DMS 273 (cell line): ENCODE data around the gene LYRM2.
"Not testable (repeated sequence)": the region's sequence is repeated elsewhere in the genome, so short reads cannot be mapped to it uniquely, and the experiment has no call there.

Experiments
- DNase-seq: peaks from one replicate; lab custom pipeline; 2025; ENCODE audit not compliant: unreplicated experiment; lab: John Stamatoyannopoulos, UW

Gene LYRM2

GRCh38 chr6:89649682-89650081 lies 11.1 kb upstream of the LYRM2 start:
- DNase-seq, result no peak

DNA sequence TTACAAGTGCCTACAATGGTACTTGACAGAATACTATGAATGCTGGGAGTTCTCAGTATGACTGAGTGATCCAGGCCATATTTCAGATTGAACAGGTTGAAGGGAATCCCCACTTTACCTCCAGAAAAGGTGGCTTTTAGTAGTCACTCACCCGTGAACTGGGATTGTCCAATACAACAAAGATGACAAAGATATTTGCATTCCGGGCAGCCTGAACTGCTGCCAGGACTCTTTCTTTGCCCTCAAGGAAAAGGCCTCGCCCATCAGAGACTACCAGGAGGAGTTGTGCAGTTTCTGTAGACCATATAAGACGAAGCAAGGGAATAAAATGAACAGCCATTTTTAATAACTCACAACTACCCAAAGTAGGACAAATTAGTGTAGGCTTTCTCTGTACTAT lies 6.3 kb upstream of the LYRM2 start:
- DNase-seq, result no peak

- DNase-seq, result no peak
Measured at GRCh38 chr6:89643406-89643805, 4.9 kb upstream of the LYRM2 start.

GRCh38 chr6:89642956-89643355 lies 4.4 kb upstream of the LYRM2 start:
- no peak for DNase-seq

- not testable (repeated sequence) for DNase-seq
Measured at GRCh38 chr6:89641581-89641980, 3.0 kb upstream of the LYRM2 start.

DNA sequence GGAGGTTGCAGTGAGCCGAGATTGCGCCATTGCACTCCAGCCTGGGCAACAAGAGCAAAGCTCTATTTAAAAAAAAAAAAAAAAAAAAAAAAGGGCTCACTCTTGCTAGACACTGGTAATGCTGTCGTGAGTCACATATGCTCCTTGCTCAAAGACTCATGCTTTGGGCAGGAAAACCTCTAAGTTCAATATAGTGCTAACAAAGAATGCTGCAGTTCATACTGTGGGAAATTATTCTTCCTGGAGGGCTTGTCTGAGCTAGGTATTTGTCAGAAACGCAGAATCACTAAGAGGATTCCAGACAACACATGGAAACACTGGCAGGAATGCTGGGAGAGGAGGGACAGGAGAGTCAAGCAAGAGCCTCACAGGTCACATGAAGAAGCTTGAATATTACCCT lies 2.3 kb upstream of the LYRM2 start:
- DNase-seq, result no peak

DNA sequence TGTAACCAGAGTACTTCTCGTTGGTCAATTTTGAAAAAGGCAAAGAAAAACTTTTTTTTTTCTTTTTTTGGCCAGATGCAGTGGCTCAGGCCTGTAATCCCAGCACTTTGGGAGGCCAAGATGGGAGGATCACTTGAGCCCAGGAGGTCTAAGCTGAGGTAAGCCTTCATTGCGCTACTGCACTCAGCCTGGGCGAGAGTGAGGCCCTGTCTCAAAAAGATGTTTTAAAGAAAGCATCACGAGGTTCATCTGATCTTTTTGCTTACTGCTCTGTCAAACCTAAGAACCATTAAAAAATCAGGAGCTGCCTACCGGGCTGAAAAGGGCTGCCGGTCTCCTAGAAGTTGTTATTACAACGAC lies 607 bp downstream of the LYRM2 start:
- DNase-seq, result no peak

GRCh38 chr6:89636412-89636811 lies 2.1 kb downstream of the LYRM2 start:
- DNase-seq, result not testable (repeated sequence)

DNA sequence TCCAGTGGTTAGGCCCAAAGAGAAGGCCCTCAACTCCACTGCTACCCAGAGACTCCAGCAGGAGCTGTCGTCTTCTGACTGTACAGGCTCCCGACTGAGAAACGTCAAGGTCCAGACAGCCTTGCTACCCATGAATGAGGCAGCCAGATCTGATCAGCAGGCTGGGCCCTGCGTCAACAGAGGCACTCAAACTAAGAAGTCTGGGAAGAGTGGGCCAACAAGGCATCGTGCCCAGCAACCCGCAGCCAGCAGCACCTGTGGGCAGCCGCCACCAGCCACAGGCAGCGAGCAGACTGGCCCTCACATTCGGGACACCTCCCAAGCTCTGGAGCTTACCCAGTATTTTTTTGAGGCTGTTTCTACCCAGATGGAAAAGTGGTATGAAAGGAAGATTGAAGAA lies 8.1 kb downstream of the LYRM2 start:
- no peak for DNase-seq

DNA sequence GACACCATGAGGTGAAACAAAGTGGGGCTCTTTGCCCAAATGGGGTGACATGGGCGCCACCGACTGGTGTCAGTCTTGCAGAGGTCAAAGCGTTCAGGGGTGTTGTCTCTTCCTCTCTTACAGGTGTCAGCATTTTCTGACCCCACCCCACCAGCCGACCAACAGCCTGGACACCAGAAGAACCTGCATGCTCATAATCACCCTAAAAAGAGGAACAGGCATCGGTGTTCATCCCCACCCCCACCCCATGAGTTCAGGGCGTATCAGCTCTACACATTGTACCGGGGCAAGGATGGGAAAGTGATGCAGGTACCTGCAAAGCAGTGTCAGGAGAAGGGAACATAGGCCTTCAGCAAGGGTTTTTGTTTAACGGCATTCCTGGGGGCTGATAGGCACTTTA lies 14.8 kb downstream of the LYRM2 start:
- DNase-seq, result no peak

DNA sequence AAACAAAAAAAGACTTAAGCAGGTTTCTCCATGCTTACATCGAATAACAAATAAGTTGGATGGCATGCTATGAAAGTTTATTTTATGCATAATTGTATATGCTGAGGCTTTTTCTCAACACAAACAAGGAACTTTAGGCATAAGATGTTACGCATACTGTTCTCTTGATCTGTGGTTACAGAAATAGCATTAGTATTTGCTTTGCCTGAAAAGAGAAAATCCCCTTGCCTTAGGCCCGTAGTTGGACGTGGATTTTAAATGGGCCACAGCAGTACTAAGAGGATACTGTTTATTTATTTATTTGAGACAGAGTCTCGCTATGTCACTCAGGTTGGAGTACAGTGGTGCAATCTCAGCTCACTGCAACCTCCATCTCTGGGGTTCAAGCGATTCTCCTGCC lies 19.0 kb downstream of the LYRM2 start:
- DNase-seq, result no peak

DNA sequence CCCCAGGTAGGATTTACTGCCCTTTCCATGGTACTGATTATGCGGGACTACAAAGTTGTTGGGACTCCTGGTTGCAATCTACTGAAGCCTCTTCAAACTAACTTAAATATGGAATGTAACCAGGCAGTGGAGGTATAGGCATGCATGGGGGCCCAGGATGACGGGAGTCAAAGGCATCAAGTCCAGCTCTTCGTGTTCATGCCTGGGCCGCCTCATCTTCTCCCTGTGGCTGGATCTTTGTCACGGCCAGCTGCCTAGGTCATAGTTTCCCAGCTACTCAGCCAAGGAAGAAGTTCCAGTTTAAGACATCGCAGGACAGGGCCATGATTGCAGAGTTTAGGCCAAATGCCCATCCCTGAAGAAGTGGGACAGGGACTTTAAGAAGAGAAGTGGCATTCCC lies 20.5 kb downstream of the LYRM2 start:
- no peak for DNase-seq

- DNase-seq, result no peak
Measured at GRCh38 chr6:89616531-89616930, 22.0 kb downstream of the LYRM2 start.

DNA sequence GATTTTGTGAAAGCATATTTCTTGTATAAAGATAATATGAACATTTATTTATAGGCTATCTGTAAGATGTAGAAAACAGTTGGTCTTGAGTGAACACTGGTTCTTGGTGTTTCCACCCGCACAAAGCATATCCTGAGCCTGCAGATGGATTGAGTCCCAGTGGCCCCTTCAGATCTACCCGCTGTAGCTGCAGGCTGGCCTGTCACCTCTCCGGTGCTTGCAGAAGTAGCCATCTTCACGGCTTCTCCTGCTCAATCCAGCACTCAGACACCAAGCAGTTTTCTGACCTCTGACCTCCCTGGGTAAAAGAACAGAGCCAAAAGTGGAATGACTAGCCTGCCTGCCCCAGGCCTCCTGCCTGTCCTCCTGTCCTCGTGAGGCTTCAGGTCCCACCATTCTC lies 22.7 kb downstream of the LYRM2 start:
- DNase-seq, result no peak

DNA sequence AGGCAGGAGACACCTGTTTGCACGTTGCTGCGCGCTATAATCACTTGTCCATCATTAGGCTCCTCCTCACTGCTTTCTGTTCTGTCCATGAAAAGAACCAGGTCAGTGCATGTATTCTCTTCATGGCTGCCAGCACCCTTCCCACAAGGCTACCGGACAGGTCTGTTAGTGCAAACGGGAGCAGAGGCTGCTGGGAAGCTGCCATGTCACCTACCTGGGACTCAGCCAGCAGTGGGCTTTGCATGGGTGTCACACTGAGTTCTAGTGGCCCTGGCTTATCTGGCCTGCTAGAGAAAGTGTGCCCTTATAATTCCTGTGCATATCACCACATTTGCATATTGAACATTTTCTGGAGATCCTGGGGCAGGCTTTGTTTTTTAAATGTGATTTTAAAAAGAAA lies 24.8 kb downstream of the LYRM2 start:
- DNase-seq, result no peak

- no peak for DNase-seq
Measured at GRCh38 chr6:89612121-89612520, 26.4 kb downstream of the LYRM2 start.

- no peak for DNase-seq
Measured at GRCh38 chr6:89611666-89612065, 26.9 kb downstream of the LYRM2 start.

DNA sequence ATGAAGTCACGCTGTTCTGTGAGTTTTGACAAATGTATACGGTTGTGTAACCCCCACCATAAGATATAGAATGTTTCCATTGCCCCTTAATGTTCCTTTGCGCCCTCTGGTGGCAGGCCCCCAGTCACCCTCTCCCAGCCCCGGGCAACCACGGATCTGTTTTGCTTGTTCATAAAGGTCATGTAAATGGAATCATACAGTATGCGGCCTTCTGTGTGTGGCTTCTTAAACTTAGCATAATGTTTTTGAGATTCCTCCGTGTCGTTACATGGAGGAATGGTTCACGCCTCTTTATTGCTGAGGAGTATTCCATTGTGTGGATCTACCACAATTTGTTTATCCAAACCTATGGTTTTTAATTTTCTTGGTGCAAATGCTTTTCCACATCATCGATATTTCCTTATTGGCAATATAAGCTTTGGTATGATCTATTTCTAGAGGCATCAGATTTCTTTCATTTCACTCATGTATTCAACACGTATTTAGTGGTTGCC lies 28.4 kb downstream of the LYRM2 start:
- peak; percentile 73 for DNase-seq

DNA sequence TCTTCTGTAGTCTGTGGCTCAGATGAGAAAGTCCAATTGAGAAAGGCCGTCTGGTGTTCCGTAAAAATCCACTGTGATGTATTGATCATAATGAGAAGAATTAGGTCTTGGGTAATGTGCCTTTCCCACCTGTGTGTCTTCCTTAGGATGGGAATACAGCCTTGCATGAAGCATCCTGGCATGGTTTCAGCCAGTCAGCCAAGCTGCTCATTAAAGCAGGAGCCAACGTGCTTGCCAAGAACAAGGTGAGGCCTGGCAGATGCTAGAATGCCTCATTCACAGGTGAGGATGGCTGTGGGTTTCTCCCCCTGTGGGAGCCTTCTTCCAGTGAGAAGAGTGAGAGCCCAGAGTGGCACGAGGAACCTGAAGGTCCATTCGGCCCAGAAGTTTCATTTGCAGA lies 32.7 kb downstream of the LYRM2 start:
- DNase-seq, result no peak

DNA sequence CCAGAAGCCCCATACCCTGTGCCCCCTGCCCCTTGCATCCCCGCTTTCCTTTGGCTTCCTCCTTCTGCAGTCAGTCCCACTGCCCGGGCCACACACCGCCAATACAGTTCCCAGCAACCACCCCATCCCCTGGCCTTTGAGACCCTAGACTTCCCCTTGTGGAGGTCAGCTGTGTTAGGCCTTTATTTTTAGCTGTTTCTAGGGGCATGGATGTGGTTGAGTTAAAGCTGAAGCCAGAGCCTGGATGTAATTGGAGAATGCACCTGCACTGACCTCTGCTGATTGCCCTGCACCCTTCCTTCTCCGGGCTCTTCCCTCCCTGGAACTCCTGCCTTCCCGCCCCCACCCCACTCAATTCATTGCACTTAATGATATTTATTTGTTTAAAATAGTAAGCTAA lies 33.9 kb downstream of the LYRM2 start:
- no peak for DNase-seq

GRCh38 chr6:89602166-89602565 lies 36.4 kb downstream of the LYRM2 start:
- no peak for DNase-seq

- DNase-seq, result no peak
Measured at GRCh38 chr6:89599727-89600126, 38.8 kb downstream of the LYRM2 start.

GRCh38 chr6:89597988-89598387 lies 40.6 kb downstream of the LYRM2 start:
- DNase-seq, result peak; percentile 64

- DNase-seq, result no peak
Measured at GRCh38 chr6:89597372-89597771, 41.2 kb downstream of the LYRM2 start.
